Amniotic epithelial cell (primary cell): ENCODE measurements around the gene LTB4R2.
"Not testable (repeated sequence)": the region's sequence is repeated elsewhere in the genome, so short reads cannot be mapped to it uniquely, and the experiment has no call there.

Source experiments
- DNase-seq: peaks from one replicate; pipeline ENCODE4 v3.0.0-alpha.2; 2010; ENCODE audit warnings: low read depth

LTB4R2 gene

GRCh38 chr14:24340606-24341005 lies 30.7 kb downstream of the LTB4R2 start:
- DNase-seq, result no peak

GRCh38 chr14:24342889-24343288 lies 32.9 kb downstream of the LTB4R2 start:
- DNase-seq, result no peak

GRCh38 chr14:24343795-24344660 lies 34.1 kb downstream of the LTB4R2 start:
- DNase-seq, result peak; percentile 23

- no peak for DNase-seq
These were observed 37.2 kb downstream of the LTB4R2 start for GRCh38 chr14:24347134-24347533.

GRCh38 chr14:24348186-24348585 lies 38.2 kb downstream of the LTB4R2 start:
- no peak for DNase-seq

GRCh38 chr14:24349742-24350141 lies 39.8 kb downstream of the LTB4R2 start:
- DNase-seq, result no peak

GRCh38 chr14:24351517-24351916 lies 41.6 kb downstream of the LTB4R2 start:
- DNase-seq, result peak; percentile 57

GRCh38 chr14:24353559-24354481 lies 43.9 kb downstream of the LTB4R2 start:
- peak; percentile 77 for DNase-seq

- DNase-seq, result not testable (repeated sequence)
These were observed 44.5 kb downstream of the LTB4R2 start for GRCh38 chr14:24354482-24354825.

GRCh38 chr14:24355009-24355408 lies 45.1 kb downstream of the LTB4R2 start:
- DNase-seq, result no peak

GRCh38 chr14:24356208-24356607 lies 46.3 kb downstream of the LTB4R2 start:
- DNase-seq, result no peak

- no peak for DNase-seq
These were observed 50.3 kb downstream of the LTB4R2 start for GRCh38 chr14:24360281-24360680.

GRCh38 chr14:24361326-24361725 lies 51.4 kb downstream of the LTB4R2 start:
- DNase-seq, result no peak
